Stimulated activated CD8-positive, alpha-beta memory T cell treated with anti-CD3 and anti-CD28 coated beads, Interleukin-15, amount 100 ng/mL, for 1 hour (primary cell): ENCODE data around the gene PNKP.

ENCODE experiments used
- DNase-seq: peaks from one replicate; pipeline ENCODE4 v3.0.0-alpha.2; 2020; ENCODE audit warnings: low read depth

The PNKP gene

GRCh38 chr19:49818649-49819370, 48.6 kb downstream of the PNKP start:
- DNase-seq: no peak

DNA sequence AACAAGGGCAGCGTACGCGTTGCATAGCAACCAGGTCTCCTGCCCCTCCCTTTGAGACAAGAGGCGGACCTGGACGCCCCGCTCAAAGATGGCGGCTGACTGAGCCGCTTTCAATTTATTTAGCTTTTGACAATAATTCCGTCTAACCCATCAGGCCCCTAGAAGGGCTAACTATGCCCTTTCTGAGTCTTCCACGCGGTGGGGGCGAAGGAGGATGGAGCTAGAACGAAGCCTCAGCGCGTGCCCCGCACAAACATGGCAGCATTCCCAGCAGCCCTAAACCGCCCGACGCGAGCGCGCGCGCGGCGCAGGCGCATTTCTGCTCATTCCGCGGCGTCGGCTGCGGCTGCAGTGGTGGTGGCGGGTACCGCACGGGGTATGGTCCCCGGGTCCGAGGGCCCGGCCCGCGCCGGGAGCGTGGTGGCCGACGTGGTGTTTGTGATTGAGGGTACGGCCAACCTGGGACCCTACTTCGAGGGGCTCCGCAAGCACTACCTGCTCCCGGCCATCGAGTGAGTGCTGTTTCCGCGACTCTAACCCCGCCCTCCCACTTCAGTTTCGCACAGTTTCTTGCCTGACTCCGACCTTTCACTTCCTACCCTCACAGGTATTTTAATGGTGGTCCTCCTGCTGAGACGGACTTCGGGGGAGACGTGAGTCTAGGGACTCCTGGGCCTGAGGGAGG, 49.3 kb downstream of the PNKP start, which contains the start of gene MED25:
MED25 (plus strand) TSS at position 326 of the 685 bp plus-strand sequence; CDS start at position 379, 53 bp downstream.
- peak; percentile 72 for DNase-seq

GRCh38 chr19:49816590-49816989, 50.8 kb downstream of the PNKP start:
- DNase-seq: no peak

GRCh38 chr19:49814010-49814409, 53.4 kb downstream of the PNKP start:
- no peak for DNase-seq

DNA sequence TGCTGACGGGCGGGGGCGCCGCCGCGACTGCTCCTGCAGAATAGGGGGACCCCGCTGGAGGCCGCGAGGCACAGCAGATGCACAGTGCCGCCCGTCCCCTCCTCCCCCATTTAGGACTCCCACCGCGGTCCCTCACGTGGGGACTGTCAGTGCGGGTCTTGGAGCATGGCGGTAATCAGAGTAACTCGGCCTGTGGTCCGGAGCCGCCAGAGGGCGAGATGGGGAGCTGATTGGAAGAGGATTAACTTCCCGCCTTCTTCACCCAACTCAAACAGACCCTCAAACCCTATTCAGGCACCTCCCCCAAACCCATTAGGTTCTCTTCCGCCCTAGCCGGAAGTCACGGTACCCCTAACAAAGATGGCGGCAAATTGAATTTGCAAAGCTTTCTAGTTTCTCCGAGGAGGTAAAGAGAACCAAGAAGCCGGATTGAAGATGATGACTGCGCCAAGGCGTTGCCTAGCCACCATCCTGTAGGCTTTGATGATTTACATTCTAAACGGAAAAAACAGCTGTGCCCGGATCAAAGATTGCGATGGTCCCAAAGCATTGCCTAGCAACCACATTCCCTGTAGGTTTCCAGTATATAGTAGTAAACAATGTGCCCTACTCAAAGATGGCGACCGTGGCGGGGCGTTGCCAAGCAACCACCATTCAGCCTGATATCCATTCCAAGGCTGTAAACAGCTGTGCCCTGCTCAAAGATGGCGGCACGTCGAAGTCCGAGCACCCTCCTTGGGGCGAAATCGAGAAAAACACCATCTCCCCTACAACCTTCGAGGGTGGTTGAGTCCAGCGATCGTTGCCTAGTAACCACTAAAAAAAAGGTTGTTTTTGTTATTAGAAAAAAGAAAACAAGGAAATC, 54.1 kb downstream of the PNKP start, which contains the start of gene FUZ:
FUZ (minus strand) TSS at position 296 of the 865 bp plus-strand sequence; CDS start at position 110, 186 bp downstream.
- peak; percentile 85 for DNase-seq

DNA sequence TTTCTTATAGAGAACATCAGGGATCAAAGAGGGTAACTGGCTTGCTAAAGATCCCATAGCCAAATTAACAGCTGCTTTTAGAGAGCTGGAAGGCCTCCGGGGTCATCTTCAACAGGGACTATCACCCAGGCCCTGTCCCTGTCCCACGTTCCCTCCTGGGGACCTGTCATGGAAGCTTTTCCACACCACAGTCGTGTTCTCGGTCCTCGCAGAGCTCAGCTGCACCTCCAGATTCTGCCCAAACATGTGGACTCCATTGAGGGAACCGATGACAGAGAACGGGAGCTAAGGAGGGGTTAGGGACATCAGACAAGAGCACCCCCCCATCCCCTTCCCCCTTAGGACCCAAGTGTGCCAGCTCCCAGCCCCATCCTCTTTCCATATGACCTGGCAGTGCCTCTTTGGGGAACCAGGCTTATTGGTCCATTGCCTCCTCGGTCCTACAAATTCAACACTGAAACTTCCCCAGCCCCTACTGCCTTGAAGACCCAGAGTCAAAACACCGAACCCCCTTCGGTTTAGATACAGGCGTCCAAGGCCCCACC, 54.9 kb downstream of the PNKP start:
- no peak for DNase-seq

DNA sequence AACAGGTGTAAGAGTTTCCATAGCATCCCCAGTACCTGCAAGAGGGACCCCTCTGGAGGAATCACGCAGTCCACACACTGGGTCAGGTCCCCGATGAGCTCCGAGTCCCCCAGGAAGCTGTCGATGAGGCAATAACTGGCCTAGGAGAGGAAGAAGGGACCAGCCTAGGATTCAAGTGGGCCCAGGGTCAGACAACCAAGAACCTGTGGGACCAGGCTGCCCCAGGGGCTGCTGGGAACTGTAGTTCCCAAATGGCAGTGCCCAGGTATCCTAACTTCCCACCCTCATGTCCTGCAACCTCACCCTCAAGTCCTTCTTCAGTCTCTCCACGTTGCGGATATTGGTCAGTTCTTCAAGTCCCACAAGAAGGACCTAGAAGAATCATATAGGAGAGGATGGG, 56.0 kb downstream of the PNKP start:
- DNase-seq: no peak
